Nephron progenitor cell (in vitro differentiated cells): ENCODE results near the gene IGHMBP2.

Experiments used
- DNase-seq: peaks from one replicate; pipeline ENCODE4 v3.0.0; 2021
- H3K27ac Mint-ChIP-seq: 2 replicates; pipeline ENCODE4 v1.8.0; 2021; ENCODE audit warnings: mild to moderate bottlenecking, moderate library complexity, mixed read lengths
- H3K27me3 Mint-ChIP-seq: 2 replicates; pipeline ENCODE4 v1.8.0; 2021; ENCODE audit warnings: mild to moderate bottlenecking, low read depth, mixed read lengths; ENCODE audit not compliant: poor library complexity
- H3K36me3 Mint-ChIP-seq: 2 replicates; pipeline ENCODE4 v1.8.0; 2021; ENCODE audit warnings: low read depth, mixed read lengths
- H3K4me1 Mint-ChIP-seq: 2 replicates; pipeline ENCODE4 v1.8.0; 2021; ENCODE audit warnings: mixed read lengths
- H3K4me3 Mint-ChIP-seq: 2 replicates; pipeline ENCODE4 v1.8.0; 2021; ENCODE audit warnings: mild to moderate bottlenecking, moderate library complexity, mixed read lengths
- H3K9me3 Mint-ChIP-seq: 2 replicates; pipeline ENCODE4 v1.8.0; 2021; ENCODE audit warnings: mild to moderate bottlenecking, moderate library complexity, mixed read lengths
- TF ChIP-seq, protein P1 (sequence below): fragments of 200-600 bp; sonication (generic); IDR thresholded peaks from 2 replicates; pipeline ENCODE4 v1.5.0; 2021; ENCODE audit warnings: antibody characterized with exemption

IGHMBP2 gene

DNA sequence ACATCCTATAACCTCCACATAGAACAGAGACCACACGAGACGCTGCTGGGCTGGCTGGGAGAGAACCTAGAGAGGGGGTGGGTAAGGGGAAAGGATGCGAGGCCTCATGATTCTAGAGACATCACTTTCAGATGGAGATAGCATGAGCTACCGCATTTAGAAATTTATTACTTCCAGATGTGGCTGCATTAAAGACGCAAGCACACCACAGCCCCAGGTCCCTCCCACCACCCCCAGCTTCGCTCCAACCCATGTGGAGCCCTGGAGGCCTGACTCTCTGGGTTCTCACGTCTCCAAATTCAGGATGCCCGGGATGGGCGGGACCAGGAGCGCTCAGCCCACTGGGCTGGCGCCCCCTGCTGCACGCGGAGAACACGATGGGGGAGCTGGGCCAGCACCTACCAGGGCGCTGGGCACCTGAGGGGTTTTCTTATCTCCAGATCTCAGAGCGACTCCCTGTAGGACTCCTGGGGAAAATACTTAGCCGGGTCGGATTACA lies 13.7 kb upstream of the IGHMBP2 start:
- peaks cover 2% of the 10 kb centered on the region for H3K27me3 Mint-ChIP-seq
- H3K4me1 Mint-ChIP-seq: peaks cover 10% of the 10 kb centered on the region
- peaks cover 36% of the 10 kb centered on the region for H3K36me3 Mint-ChIP-seq
- no peaks in the 10 kb centered on the region for H3K9me3 Mint-ChIP-seq
- H3K4me3 Mint-ChIP-seq: no peak overlapping the region
- TF ChIP-seq, protein P1, sequence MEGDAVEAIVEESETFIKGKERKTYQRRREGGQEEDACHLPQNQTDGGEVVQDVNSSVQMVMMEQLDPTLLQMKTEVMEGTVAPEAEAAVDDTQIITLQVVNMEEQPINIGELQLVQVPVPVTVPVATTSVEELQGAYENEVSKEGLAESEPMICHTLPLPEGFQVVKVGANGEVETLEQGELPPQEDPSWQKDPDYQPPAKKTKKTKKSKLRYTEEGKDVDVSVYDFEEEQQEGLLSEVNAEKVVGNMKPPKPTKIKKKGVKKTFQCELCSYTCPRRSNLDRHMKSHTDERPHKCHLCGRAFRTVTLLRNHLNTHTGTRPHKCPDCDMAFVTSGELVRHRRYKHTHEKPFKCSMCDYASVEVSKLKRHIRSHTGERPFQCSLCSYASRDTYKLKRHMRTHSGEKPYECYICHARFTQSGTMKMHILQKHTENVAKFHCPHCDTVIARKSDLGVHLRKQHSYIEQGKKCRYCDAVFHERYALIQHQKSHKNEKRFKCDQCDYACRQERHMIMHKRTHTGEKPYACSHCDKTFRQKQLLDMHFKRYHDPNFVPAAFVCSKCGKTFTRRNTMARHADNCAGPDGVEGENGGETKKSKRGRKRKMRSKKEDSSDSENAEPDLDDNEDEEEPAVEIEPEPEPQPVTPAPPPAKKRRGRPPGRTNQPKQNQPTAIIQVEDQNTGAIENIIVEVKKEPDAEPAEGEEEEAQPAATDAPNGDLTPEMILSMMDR: peak; percentile 41
- peak; percentile 42 for DNase-seq
- no peak overlapping the region for H3K27ac Mint-ChIP-seq

- TF ChIP-seq, protein P1: no peak
- H3K9me3 Mint-ChIP-seq: no peaks in the 10 kb centered on the region
- no peak for DNase-seq
- H3K4me1 Mint-ChIP-seq: peaks cover 10% of the 10 kb centered on the region
- no peak overlapping the region for H3K4me3 Mint-ChIP-seq
- peak overlapping the region; percentile 89 for H3K27ac Mint-ChIP-seq
- peaks cover 35% of the 10 kb centered on the region for H3K36me3 Mint-ChIP-seq
- H3K27me3 Mint-ChIP-seq: peaks cover 2% of the 10 kb centered on the region
These were observed 13.0 kb upstream of the IGHMBP2 start for GRCh38 chr11:68890490-68891231.

DNA sequence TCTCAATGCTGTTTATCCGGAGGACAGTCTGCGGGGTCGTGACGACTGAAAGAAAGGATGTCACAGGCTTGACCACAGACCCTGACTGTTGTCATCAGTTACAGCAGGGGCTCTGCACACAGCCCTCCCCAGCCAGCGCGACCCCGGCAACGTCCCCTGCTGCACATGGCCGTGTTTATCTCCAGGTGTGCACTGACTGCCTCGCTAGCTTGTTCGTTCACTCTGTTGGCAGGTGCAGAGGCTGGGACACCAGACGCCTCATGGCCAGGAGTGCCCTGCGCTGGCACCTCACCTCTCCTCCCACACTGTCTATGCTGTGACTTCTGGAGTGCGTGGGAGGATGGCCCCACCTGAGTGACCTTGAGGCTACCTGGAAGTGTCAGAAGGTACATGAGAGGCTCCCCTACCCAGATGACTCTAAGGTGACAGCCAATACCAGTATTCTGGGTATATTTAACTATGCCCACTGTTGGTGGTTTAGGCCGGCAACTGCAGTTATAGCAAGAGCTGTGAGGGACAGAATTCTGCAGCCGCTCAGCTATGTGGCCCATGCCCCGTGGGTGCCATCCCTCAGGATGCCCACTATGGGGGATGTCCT lies 12.2 kb upstream of the IGHMBP2 start:
- Mint-ChIP-seq H3K27ac (no peak overlapping the region), H3K9me3 (no peaks in the 10 kb centered on the region), H3K36me3 (peaks cover 34% of the 10 kb centered on the region), H3K4me1 (peaks cover 10% of the 10 kb centered on the region), H3K27me3 (peaks cover 3% of the 10 kb centered on the region), H3K4me3 (no peak overlapping the region)
- no peak for DNase-seq
- TF ChIP-seq, protein P1: no peak

- H3K36me3 Mint-ChIP-seq: peaks cover 29% of the 10 kb centered on the region
- H3K4me3 Mint-ChIP-seq: no peak overlapping the region
- DNase-seq: no peak
- H3K9me3 Mint-ChIP-seq: no peaks in the 10 kb centered on the region
- TF ChIP-seq, protein P1: no peak
- H3K4me1 Mint-ChIP-seq: peaks cover 10% of the 10 kb centered on the region
- H3K27ac Mint-ChIP-seq: no peak overlapping the region
- H3K27me3 Mint-ChIP-seq: peaks cover 5% of the 10 kb centered on the region
These were observed 11.1 kb upstream of the IGHMBP2 start for GRCh38 chr11:68892576-68892975.

- TF ChIP-seq, protein P1: no peak
These were observed 10.4 kb upstream of the IGHMBP2 start for GRCh38 chr11:68893282-68893681.

More at GRCh38 chr11:68893282-68893681, 10.4 kb upstream of the IGHMBP2 start:
- Mint-ChIP-seq H3K4me1 (peaks cover 10% of the 10 kb centered on the region), H3K36me3 (peaks cover 29% of the 10 kb centered on the region), H3K27ac (no peak overlapping the region), H3K27me3 (peaks cover 5% of the 10 kb centered on the region), H3K4me3 (no peak overlapping the region), H3K9me3 (no peaks in the 10 kb centered on the region)
- DNase-seq: no peak
